CD4-positive, alpha-beta T cell (primary cell): ENCODE measurements around the gene DUSP14. TPM values are rescaled to one million over a fixed set of nuclear protein-coding genes. Genes with fewer than 3 reads are reported as not detected.
A peak's percentile ranks its signal among the peaks of the same experiment; 100 is the strongest.

Experiments
- ATAC-seq: fragments of 200-7000 bp; cut with Tn5 transposase; one replicate; pipeline ENCODE4 v1.10.0; 2022; ENCODE audit warnings: mild to moderate bottlenecking; ENCODE audit not compliant: poor library complexity
- CTCF ChIA-PET: fragments of 350-600 bp; sonication (Branson Sonifier 250); formaldehyde crosslinking; loops from one replicate; lab custom pipeline; 2021; ENCODE audit warnings: antibody characterized with exemption, inconsistent platforms; lab: Charles Lee
- POLR2A ChIA-PET: fragments of 350-600 bp; sonication (Branson Sonifier 250); formaldehyde crosslinking; loops from one replicate; lab custom pipeline; 2021; ENCODE audit warnings: antibody characterized with exemption, inconsistent platforms; lab: Charles Lee
- DNase-seq, 14 experiments: peaks; one replicate each; pipeline ENCODE4 v3.0.0-alpha.2; 2013 to 2020; ENCODE audit warnings: mixed read lengths in 2 of 14
- H3K27ac ChIP-seq, 2 donors: one replicate each; pipeline versions ENCODE4 v1.5.1 to v1.7.0; 2013; ENCODE audit warnings: low read length in 2 of 2, low read depth in 1 of 2, mild to moderate bottlenecking in 1 of 2
- H3K27me3 ChIP-seq, 2 experiments: 1 replicate in 1 of 2; 2 replicates in 1 of 2; pipeline versions ENCODE4 v1.6.1 to v1.7.0; 2013; ENCODE audit warnings: low read length in 2 of 2, control low read depth in 1 of 2, mild to moderate bottlenecking in 1 of 2, moderate library complexity in 1 of 2; ENCODE audit not compliant: insufficient read depth in 2 of 2, control insufficient read depth in 1 of 2
- H3K36me3 ChIP-seq: one replicate; pipeline ENCODE4 v1.6.1; 2013; ENCODE audit warnings: low read length, control low read depth; ENCODE audit not compliant: insufficient read depth
- H3K4me1 ChIP-seq: one replicate; pipeline ENCODE4 v1.6.1; 2013; ENCODE audit warnings: low read length, control low read depth; ENCODE audit not compliant: insufficient read depth
- H3K4me3 ChIP-seq: one replicate; pipeline ENCODE4 v1.5.1; 2013; ENCODE audit warnings: mild to moderate bottlenecking, low read length, moderate library complexity
- H3K9me3 ChIP-seq, 2 experiments: 1 replicate in 1 of 2; 2 replicates in 1 of 2; pipeline versions ENCODE4 v1.6.1 to v1.7.0; 2013; ENCODE audit warnings: low read length in 2 of 2, mild to moderate bottlenecking in 2 of 2, control low read depth in 1 of 2, moderate library complexity in 1 of 2; ENCODE audit not compliant: control insufficient read depth in 1 of 2, insufficient read depth in 1 of 2
- H3K27ac Mint-ChIP-seq: one replicate; pipeline ENCODE4 v1.8.0; 2020; ENCODE audit warnings: mixed read lengths
- H3K27me3 Mint-ChIP-seq: one replicate; pipeline ENCODE4 v1.8.0; 2021; ENCODE audit warnings: mixed read lengths
- H3K36me3 Mint-ChIP-seq: one replicate; pipeline ENCODE4 v1.8.0; 2021; ENCODE audit warnings: low read depth, mixed read lengths
- H3K4me1 Mint-ChIP-seq: one replicate; pipeline ENCODE4 v1.8.0; 2021; ENCODE audit warnings: low read depth, mixed read lengths
- H3K4me3 Mint-ChIP-seq: one replicate; pipeline ENCODE4 v1.8.0; 2020; ENCODE audit warnings: mild to moderate bottlenecking, mixed read lengths
- H3K9me3 Mint-ChIP-seq: one replicate; pipeline ENCODE4 v1.8.0; 2020; ENCODE audit warnings: mixed read lengths
- CTCF ChIP-seq: fragments of 200-600 bp; IDR thresholded peaks from one replicate; pipeline ENCODE4 v1.8.0; 2022; ENCODE audit warnings: antibody characterized with exemption, mild to moderate bottlenecking
- intact Hi-C, 2 experiments: fragments of 100-400 bp; cut with DNase I in 1 of 2; cut with micrococcal nuclease in 1 of 2; formaldehyde crosslinking; loops; one replicate each; pipeline versions ENCODE4 v1.15.1 to v1.9.0; 2023 to 2025; cut with DNase I, micrococcal nuclease
- total RNA-seq, 174 experiments: library from RNA in 2 of 174; stranded (reverse) in 2 of 174; gene quantifications; one replicate each; pipeline ENCODE4 v1.2.3 and lab custom pipeline; 2021 to 2026

Gene DUSP14
- total RNA-seq, 2 experiments from 2014 or later = 4.4 to 4.9 TPM

DNA sequence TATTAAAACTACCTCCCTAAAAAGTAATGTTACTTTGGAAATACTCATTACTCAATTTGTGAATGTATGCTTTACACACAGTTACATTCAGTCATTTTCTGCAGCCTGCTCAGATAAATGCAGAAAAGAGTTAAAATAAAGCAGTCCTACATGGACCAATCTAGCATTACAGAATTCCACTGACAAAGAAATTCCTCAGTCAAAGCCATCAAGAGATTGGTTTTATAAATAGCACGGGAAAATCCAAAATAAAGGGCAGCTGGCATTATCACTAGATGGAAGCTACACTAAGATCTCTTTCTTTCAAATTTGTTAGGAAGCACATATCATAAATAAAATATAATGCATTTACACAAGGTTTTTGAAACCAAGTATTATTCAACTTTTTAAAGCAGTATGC, 58.3 kb downstream of the DUSP14 start:
- ChIA-PET CTCF (no interaction called here), POLR2A (no interaction called here)
- ATAC-seq = no peak
- no peak overlapping the region for H3K4me3 Mint-ChIP-seq
- intact Hi-C loops = no loop called here
- H3K36me3 Mint-ChIP-seq = peaks cover 76% of the 10 kb centered on the region
- no peak overlapping the region for H3K27ac ChIP-seq
- H3K4me1 Mint-ChIP-seq = peaks cover 64% of the 10 kb centered on the region
- no peaks in the 10 kb centered on the region for H3K9me3 Mint-ChIP-seq
- H3K27me3 Mint-ChIP-seq = no peaks in the 10 kb centered on the region
- H3K27me3 ChIP-seq = no peaks in the 10 kb centered on the region
- H3K4me1 ChIP-seq = peaks cover 9% of the 10 kb centered on the region
- no peak for TF ChIP-seq CTCF
- H3K27ac Mint-ChIP-seq = peak overlapping the region; percentile 79
- peaks cover 56% of the 10 kb centered on the region for H3K36me3 ChIP-seq
- no peak for DNase-seq
- no peak overlapping the region for H3K4me3 ChIP-seq
- no peaks in the 10 kb centered on the region for H3K9me3 ChIP-seq

DNA sequence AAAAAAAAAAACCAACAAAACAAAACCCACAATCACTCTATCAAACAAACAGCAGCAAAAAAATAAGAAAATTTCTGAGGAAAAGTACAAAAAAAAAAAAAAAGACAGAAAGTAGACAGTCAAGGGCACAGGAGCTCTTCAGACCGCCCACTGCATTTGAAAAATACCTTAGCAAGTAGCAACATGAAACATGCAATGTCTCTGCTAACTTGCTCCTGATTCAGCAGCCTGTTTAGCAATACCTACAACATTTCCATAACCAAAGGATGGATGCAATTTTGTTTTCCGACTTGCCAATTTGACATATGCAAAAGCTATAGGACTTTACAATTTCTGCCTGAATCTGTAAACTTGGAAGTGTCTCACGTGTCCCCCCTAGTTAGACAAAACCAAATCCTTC, 62.1 kb downstream of the DUSP14 start:
- peak overlapping the region; percentile 75 for H3K27ac Mint-ChIP-seq
- Histone ChIP-seq H3K4me1 (peaks cover 13% of the 10 kb centered on the region), H3K27ac (no peak overlapping the region), H3K27me3 (no peaks in the 10 kb centered on the region), H3K9me3 (no peaks in the 10 kb centered on the region), H3K4me3 (no peak overlapping the region), H3K36me3 (peaks cover 41% of the 10 kb centered on the region)
- peaks cover 80% of the 10 kb centered on the region for H3K36me3 Mint-ChIP-seq
- H3K9me3 Mint-ChIP-seq = no peaks in the 10 kb centered on the region
- TF ChIP-seq CTCF = no peak
- POLR2A ChIA-PET = interaction anchor here (0.6 kb wide), 1 partner anchor 1910 kb away, joined by 3 read pairs; the partner anchor contains the start of gene CDK12
- ATAC-seq = no peak
- intact Hi-C loops = no loop called here
- CTCF ChIA-PET = interaction anchor here (1.3 to 2.5 kb wide), 3 partner anchors 11 to 59 kb away, joined by 3 to 7 read pairs (median 3); partner anchors contain the start of gene SYNRG
- no peak overlapping the region for H3K4me3 Mint-ChIP-seq
- peaks cover 72% of the 10 kb centered on the region for H3K4me1 Mint-ChIP-seq
- DNase-seq = no peak
- H3K27me3 Mint-ChIP-seq = no peaks in the 10 kb centered on the region

GRCh38 chr17:37553401-37553966, 63.8 kb downstream of the DUSP14 start:
- intact Hi-C loops = no loop called here
- ChIA-PET CTCF (no interaction called here), POLR2A (no interaction called here)
- H3K4me3 Mint-ChIP-seq = no peak overlapping the region
- TF ChIP-seq CTCF = no peak
- no peaks in the 10 kb centered on the region for H3K9me3 Mint-ChIP-seq
- peaks cover 82% of the 10 kb centered on the region for H3K36me3 Mint-ChIP-seq
- no peak overlapping the region for H3K4me3 ChIP-seq
- peaks cover 10% of the 10 kb centered on the region for H3K4me1 ChIP-seq
- ATAC-seq (no peak), DNase-seq (no peak)
- H3K4me1 Mint-ChIP-seq = peaks cover 55% of the 10 kb centered on the region
- H3K36me3 ChIP-seq = peaks cover 53% of the 10 kb centered on the region
- H3K27ac Mint-ChIP-seq = peak overlapping the region; percentile 75
- no peaks in the 10 kb centered on the region for H3K9me3 ChIP-seq
- H3K27ac ChIP-seq = no peak overlapping the region
- no peaks in the 10 kb centered on the region for H3K27me3 Mint-ChIP-seq
- no peaks in the 10 kb centered on the region for H3K27me3 ChIP-seq
